HPDE6-E6E7 (cell line): ENCODE data around the gene GTSF1L.

Experiments used
- DNase-seq: peaks from one replicate; pipeline ENCODE4 v3.0.0; 2011; ENCODE audit warnings: missing footprints; ENCODE audit errors: extremely low spot score

GTSF1L gene

GRCh38 chr20:43746344-43747137 is 19.7 kb upstream of the GTSF1L start:
- no peak for DNase-seq

DNA sequence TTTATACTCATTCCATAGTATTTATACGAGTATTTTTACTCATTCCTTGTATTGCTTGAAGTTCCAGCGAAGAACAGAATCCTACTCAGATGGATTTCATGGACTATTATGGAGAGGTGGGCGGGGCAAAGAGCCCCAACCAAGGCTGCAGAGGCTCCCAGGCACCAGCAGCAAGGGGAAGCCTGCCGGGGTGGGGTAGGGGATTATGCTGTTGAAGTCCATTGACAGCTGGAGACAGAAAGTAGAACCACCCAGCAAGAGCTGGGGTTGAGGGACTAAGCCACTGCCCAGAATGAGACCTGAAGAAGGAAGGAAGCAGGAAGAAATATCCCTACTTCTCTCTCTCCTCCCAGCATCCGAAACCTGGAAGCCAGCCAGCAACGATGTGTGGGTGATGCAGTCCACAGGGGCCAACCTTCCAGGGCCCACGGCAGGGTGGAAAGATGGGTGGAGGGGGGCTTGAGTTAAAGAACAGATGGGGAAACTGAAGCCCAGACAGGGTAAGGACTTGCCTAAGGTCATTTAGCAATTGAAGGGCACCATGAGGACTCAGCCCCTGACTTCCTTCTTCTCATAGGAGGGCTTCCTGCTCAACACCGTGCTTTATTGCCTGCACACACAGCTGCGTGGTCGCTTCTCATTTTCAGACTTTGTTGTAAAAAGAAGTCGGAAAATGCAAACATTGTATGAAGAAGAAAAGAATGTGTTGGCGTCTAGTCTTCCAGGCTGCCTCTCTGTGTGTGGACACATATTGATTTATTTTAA is 18.3 kb upstream of the GTSF1L start:
- DNase-seq, result no peak

DNA sequence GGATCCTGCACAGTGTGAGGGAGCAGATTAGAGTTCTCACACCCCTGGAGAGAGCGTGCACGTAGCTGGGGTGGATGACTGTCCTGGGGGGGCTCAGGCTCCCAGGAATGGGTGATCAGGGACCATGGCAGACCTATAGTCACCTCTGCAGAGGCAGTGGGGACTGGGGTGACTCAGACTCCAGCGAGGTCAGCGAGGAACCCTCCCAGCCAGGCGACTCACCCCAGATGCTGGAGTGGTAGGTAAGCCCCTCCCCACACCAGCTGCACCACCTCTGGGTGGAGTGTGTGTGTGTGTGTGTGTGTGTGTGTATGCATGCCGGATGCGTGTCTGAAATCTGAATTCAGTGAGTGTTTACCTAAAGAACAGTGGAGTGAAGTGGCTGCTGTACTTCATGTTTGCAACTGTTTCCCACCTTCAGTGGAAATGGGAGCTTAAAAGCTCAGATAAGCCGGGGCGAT is 17.4 kb upstream of the GTSF1L start:
- DNase-seq, result no peak

DNA sequence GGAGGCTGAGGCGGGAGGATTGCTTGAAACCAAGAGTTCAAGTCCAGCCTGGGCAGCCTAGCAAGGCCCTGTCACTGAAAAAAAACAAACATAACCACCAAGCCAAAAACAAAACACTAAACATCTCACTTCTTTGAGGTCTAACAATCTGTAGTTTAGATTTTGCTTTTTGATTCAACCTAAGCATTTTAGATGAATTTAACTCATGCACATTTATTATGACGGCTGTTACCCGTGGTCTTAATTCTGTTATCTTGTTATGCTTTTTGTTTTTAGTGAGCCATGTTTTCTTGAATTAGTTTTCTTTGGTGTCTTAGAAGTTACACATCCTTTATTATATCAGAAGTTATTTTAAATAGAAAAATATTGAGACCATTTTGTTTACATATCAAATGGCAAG is 13.8 kb upstream of the GTSF1L start:
- no peak for DNase-seq

DNA sequence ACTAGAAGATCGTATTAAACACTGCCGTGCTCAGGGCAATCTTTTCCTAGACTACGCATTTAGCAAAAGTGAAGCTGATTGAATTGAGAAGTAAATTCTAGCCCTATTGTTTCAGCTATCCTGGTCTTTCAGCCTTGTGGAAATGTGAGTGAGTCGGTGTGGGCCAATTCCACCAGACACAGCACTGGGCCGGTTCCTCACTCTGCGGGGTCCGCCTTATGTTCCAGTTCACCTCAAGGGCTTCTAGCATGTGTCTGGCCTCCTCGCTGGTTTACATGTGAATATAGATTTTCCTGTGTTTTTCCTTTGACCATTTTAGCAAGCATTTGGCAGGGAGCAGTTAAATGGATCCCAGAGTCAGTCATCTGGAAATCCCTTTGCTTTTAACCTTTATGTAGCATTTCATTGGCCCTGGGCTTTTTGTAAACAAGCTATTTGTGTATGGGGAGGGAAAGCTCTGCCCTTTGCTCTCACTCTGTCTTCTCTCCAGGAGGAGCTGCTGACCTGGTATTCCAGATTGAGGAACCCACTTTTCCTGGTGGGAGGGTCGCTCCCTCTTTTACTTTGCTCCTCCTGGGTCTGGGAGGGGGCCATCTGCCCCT is 12.4 kb upstream of the GTSF1L start:
- no peak for DNase-seq

GRCh38 chr20:43737925-43738324 is 11.1 kb upstream of the GTSF1L start:
- no peak for DNase-seq

DNA sequence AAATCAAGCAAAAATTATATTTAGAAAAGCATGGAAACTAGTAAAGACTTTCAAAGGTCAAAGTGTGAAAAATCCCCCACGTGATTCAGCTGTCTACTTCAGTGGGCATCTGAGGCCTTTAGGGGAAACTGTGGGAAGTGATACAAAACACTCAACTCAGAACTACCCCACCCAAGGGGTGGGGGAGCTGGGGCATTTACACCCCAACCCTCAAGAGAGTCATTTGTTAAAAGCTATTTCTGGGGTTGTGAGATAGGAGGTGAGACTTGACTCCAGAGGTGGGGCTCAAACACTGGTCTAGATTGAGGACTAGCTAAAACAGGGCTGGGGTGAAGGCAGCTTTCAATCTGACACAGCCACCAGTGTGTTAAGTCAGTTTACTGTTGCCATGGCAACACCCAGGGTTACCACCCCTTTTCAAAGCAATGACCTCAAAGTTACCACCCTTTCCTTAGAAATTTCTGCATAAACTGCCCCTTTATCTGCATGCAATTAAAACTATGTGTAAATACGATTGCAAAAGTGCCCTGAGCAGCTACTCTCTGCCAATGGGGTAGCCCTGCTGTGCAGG is 9.9 kb upstream of the GTSF1L start:
- DNase-seq, result no peak

- DNase-seq, result no peak
Measured at GRCh38 chr20:43731927-43732326, 5.1 kb upstream of the GTSF1L start.

- no peak for DNase-seq
Measured at GRCh38 chr20:43731469-43731868, 4.7 kb upstream of the GTSF1L start.

GRCh38 chr20:43728686-43729255 is 2.0 kb upstream of the GTSF1L start:
- no peak for DNase-seq

DNA sequence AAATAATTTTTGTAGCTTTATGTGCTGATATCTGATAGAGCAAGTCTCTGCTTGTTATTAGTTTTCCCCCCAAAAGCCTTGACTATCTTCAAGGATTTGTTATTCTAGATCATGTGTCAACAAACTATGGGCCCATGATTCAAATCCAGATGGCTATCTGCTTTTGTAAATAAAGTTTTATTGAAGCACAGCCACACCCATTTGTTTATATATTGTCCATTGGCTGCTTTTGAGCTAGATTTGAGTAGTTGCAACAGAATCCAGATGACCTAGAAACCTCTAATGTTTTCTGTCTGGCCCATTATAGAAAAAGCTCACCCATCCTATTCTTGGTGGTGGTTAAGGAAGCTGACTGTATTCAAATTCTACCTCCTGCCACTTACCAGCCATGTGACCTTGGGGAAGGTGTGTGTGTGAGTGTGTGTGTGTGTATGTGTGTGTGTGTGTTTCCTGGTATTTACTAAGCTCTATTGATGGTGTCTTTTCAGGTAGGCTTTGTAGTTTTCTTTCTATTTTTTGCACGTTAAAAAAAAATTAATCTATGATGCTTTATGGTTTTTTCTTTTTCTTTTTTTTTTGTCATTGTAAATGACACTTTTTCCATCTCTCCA is 1.3 kb upstream of the GTSF1L start:
- DNase-seq, result no peak

DNA sequence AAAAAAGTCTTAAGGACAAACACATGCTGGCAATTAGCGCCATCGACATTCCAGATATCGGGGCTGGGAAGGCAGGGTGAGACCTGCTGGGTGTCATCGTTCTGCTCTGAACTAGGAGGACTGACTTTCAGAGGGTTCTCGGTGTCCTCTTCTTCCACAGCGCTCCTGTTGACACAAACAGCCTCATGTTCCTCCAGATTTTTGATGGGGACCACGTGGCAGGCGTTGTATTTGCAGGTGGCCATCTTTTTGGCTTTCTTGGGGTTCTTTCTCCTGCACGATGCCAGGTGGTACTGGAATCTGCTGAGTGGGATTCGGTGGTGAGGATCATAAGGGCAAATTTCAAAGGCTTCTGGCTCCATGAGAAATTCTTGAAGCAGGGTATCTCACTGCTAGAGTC is 469 bp downstream of the GTSF1L start:
- no peak for DNase-seq

DNA sequence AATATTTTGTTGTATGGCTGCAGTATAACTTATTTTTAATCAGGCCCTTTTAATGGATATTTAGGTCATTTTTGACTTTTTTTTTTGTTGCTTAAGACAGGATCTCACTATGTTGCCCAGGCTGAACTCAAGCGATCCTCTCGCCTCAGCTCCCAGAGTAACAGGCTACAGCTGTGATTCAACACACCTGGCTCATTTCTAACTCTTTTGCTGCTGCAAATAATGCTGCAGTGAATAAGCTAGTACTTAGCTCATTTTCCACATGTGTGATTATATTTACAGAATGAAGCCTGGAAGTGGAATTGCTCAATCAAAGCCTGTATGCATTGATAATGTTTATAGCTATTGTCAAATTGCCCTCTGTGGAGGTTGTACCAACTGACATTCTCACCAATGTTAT is 1.1 kb downstream of the GTSF1L start:
- no peak for DNase-seq

DNA sequence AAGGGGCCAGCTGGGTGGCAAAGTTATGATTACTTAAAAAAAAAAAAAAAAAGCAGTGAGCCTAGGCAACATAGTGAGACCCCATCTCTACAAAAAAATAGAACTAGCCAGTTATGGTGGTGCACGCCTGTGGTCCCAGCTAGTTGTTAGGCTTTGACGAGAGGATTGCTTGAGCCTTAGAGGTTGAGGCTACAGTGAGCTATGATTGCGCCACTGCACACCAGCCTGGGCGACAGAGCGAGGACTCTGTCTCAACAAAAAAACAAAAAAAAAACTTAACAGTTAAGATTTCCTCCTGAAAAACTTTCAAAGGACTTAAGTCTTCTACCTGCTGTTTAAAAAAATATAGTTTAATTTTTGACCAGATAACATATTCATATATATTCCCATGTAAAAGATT is 2.4 kb downstream of the GTSF1L start:
- DNase-seq, result no peak

DNA sequence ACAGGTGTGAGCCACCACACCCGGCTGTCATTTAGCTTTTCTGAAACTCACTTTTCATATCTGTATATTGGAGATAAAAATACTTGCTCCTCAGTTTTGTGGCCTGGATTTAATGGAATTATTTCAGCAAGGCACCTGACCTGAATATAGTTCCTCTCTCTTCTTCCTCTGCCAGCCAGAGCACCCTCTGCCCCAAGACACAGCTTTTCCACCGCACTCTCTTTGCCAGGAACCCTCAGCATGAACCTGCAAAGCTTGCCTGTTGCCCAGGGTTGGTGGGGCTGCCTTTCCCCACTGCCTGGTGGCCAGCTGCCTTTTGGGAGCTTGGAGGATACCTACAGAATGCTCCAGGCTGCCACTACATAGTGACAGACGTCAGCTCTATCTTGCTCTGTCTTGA is 3.1 kb downstream of the GTSF1L start:
- DNase-seq, result no peak

- no peak for DNase-seq
Measured at GRCh38 chr20:43723186-43723585, 3.6 kb downstream of the GTSF1L start.

GRCh38 chr20:43722153-43722505 is 4.7 kb downstream of the GTSF1L start:
- DNase-seq, result no peak

GRCh38 chr20:43721429-43722152 is 5.2 kb downstream of the GTSF1L start:
- no peak for DNase-seq

- DNase-seq, result no peak
Measured at GRCh38 chr20:43721097-43721428, 5.7 kb downstream of the GTSF1L start.

DNA sequence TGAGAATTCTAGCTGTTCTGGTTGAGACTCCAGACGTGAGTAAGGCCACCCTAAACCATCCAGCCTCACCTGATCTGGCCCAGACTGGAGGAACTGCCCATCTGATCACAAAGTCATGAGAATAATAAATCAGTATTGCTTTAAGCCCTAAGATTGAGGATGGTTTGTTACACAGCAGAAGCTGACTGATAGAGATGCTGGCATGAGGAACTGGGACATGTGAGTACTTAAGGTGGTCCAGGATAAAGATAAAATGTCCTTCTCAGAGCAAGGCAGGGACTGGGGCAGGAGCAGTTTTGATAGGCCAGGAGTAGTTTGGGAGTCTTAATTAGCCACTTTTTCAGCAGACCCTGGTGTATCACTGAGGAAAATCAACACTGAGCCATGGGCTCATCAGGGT is 6.8 kb downstream of the GTSF1L start:
- no peak for DNase-seq

DNA sequence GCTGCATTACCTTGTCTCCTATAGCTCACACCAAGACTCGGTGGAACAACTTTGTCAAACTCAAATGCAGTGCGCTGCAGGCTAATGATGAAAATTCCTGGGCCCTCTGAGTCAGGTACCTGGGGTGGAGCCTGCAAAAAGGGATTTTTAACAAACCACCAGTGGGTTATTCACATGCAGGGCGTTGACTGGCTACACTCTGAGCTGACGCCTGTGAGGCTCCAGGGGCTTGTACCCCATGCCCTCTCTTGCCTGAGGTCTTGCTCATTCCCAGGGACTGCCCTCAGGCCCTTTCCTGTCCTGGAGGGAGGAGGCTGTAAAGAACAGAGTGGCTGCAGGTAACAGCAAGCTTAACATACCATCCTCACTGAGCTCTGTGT is 9.2 kb downstream of the GTSF1L start:
- no peak for DNase-seq
